ENCODE results near the gene CPT1C.

CPT1C gene

GRCh38 chr19:49690656-49691242 is at the start of gene CPT1C:
Gene CPT1C, plus strand, starts transcription at chr19:49691116. Its CDS starts 1,137 bp downstream, at chr19:49692253.
- DNase-seq = peak; percentile 68

- peak; percentile 99 for DNase-seq
These were observed 49.0 kb upstream of the CPT1C start, which contains the start of gene SCAF1 for GRCh38 chr19:49641688-49642491. Gene SCAF1, plus strand, starts transcription at chr19:49642209. Its CDS starts 2,818 bp downstream, at chr19:49645027.

- no peak for DNase-seq
These were observed 48.4 kb upstream of the CPT1C start for GRCh38 chr19:49642492-49643035.

- DNase-seq = no peak
These were observed 47.5 kb upstream of the CPT1C start for GRCh38 chr19:49643466-49643865.

- no peak for DNase-seq
These were observed 45.3 kb upstream of the CPT1C start for GRCh38 chr19:49645592-49645991.

GRCh38 chr19:49645995-49646394 is 44.9 kb upstream of the CPT1C start:
- no peak for DNase-seq

GRCh38 chr19:49646586-49646985 is 44.3 kb upstream of the CPT1C start:
- no peak for DNase-seq

GRCh38 chr19:49651029-49651819 is 39.7 kb upstream of the CPT1C start:
- DNase-seq = no peak

GRCh38 chr19:49651820-49652550 is 38.9 kb upstream of the CPT1C start:
- DNase-seq = no peak

- DNase-seq = no peak
These were observed 38.1 kb upstream of the CPT1C start for GRCh38 chr19:49652551-49653465.

GRCh38 chr19:49653466-49653806 is 37.5 kb upstream of the CPT1C start:
- no peak for DNase-seq

- no peak for DNase-seq
These were observed 36.3 kb upstream of the CPT1C start for GRCh38 chr19:49654581-49654980.

GRCh38 chr19:49655570-49656455 is 35.1 kb upstream of the CPT1C start:
- DNase-seq = no peak

- no peak for DNase-seq
These were observed 34.3 kb upstream of the CPT1C start for GRCh38 chr19:49656456-49657109.

- DNase-seq = no peak
These were observed 33.3 kb upstream of the CPT1C start for GRCh38 chr19:49657493-49658138.

- no peak for DNase-seq
These were observed 32.8 kb upstream of the CPT1C start for GRCh38 chr19:49658139-49658517.

- DNase-seq = no peak
These were observed 32.1 kb upstream of the CPT1C start for GRCh38 chr19:49658566-49659442.

- DNase-seq = no peak
These were observed 30.5 kb upstream of the CPT1C start for GRCh38 chr19:49660338-49660961.
